HG02759 (cell line): Measurements from ENCODE around the gene CDCP2.
A peak's percentile ranks its signal among the peaks of the same experiment; 100 is the strongest.

Experiments
- ATAC-seq: cut with Tn5 transposase; IDR thresholded peaks from one replicate; pipeline ENCODE4 v1.9.1; 2021; ENCODE audit warnings: mild to moderate bottlenecking, moderate library complexity; ENCODE audit not compliant: unreplicated experiment

The CDCP2 gene

DNA sequence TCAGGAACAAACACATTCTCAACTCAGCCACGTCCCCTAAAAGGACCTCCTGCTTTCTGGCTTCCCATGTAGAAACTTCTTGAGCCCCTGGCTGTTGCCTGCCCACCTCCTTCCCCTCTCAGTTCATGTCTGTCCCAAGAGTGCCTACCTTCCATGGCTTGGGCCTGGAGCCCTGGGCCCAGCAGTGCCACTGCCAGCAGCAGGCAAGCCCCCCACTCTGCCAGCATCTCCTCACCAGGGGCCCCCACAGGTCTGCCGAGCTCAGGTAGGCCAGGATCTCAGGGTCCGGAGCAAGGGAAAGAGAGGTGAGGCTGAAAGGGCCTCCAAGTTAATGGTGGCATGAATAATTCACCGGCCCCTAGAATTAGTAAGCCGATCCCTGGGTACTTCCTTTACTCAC lies at the start of gene CDCP2:
Gene CDCP2 (minus strand): TSS at position 305 of the 400 bp plus-strand sequence. CDS start 78 bp downstream, at position 227.
- no peak for ATAC-seq

DNA sequence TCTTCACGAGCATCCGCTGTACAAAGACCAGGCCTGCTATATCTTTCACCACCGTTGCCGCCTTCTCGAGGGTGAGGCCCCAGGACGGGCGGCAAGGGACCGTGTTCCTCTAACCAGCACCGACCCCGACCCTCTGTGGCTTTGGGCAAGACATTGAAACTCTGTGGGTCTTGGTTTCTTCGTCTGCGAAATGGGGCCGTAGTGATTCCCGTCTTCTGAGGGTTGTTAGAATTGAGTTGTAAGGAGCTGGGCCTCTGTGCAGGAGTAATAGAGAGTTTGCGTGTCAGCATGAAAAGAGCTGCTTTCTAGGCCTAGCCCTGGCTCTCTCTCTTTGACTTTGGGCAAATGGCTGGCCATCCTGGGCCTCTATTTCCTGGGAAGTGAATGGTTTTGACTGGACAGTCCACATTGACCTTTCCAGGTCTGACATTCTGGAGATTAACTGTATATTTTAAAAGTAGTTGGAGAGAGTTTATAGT lies 47.8 kb upstream of the CDCP2 start:
- peak; percentile 10 for ATAC-seq

DNA sequence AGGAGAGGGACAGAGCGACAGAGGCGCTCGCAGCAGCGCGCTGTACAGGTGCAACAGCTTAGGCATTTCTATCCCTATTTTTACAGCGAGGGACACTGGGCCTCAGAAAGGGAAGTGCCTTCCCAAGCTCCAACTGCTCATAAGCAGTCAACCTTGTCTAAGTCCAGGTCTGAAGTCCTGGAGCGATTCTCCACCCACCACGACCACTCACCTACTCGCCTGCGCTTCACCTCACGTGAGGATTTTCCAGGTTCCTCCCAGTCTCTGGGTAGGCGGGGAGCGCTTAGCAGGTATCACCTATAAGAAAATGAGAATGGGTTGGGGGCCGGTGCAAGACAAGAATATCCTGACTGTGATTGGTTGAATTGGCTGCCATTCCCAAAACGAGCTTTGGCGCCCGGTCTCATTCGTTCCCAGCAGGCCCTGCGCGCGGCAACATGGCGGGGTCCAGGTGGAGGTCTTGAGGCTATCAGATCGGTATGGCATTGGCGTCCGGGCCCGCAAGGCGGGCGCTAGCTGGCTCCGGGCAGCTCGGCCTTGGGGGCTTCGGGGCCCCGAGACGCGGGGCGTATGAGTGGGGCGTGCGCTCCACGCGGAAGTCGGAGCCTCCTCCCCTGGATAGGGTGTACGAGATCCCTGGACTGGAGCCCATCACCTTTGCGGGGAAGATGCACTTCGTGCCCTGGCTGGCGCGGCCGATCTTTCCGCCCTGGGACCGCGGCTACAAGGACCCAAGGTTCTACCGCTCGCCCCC lies 47.1 kb upstream of the CDCP2 start, which contains the start of the genes CYB5RL and MRPL37:
Gene CYB5RL (minus strand): TSS at position 266 of the 754 bp plus-strand sequence. CDS start 4,414 bp downstream, outside the sequence.
Gene MRPL37 (plus strand): TSS at position 403 of the 754 bp plus-strand sequence. CDS start 77 bp downstream, at position 480.
- peak; percentile 95 for ATAC-seq

DNA sequence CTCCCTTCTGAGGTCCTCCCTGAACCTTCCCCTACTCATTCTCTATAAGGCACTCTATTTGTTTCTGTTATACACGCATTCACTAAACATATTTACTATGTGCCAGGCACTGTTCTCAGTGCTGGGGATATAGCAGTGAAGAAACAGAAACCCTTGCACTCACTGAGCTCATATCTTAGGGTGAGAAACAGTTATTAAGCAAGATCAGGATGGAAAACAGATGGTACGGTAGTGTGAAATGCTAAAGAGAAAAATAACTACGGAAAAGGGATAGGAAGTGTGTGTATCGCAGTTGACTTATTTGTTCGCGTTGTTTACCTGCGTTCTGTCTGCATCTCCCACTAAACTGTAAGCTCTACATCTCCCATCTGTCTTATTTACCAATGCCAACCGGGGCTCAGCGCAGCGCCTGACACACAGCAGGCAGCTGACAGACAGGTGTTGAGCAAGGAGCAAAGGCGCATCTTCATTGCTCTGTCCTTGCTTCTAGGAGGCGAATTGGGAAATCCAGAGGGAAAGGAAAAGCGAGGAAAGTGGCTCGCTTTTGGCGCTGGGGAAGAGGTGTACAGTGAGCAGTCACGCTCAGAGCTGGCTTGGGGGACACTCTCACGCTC lies 46.5 kb upstream of the CDCP2 start:
- peak; percentile 4 for ATAC-seq

DNA sequence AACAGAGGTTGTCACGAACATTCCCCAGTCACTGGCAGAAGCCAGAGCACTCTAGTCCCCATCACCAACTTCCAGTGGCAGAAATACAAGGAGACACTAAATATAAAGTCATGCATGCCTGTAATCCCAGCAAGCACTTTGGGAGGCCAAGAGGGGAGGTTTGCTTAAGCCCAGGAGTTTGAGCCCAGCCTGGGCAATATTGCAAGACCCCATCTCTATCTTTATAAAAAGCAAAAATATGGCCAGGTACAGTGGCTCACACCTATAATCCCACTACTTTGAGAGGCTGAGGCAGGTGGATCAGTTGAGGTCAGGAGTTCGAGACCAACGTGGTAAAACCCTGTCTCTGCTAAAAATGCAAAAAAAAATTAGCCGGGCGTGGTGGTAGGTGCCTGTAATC lies 40.7 kb upstream of the CDCP2 start:
- ATAC-seq, result no peak

DNA sequence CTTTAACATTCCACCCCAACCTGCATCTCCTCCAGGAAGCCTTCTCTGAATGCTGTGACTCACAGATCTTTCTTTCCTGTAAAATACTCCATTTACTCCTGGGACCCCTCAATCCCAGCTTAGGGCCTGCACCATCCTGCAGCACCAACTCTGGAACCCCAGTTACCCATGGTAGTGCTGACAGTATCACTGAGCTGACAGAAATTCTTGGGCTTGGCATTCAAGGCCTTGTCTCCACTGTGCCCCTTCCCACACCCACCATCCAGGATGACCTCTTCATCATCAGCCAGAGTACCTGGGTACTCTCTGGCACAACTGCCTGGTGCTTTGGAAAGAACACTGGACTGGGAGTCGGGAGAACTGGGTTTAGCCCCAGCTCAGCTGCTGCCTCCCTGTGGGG lies 38.7 kb upstream of the CDCP2 start:
- no peak for ATAC-seq

DNA sequence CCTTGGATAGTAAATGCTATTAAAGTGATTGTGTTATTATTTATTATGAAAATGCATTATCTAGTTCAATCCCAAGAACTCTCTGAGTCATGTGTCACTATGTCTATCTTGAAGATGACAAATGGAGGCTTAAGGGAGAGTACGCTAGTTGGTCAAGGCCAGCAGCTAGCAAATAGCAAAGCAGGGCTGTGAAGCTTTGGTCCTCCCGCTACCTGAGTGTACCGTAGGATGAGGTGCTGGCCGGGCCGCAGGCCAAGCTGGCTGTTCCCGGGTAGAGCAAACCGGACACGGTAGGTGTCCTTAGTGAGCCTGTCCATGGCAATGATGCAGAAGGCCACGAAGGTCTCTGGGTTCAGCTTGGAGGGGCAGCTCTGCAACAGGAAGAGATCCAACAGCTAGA lies 37.7 kb upstream of the CDCP2 start:
- no peak for ATAC-seq

DNA sequence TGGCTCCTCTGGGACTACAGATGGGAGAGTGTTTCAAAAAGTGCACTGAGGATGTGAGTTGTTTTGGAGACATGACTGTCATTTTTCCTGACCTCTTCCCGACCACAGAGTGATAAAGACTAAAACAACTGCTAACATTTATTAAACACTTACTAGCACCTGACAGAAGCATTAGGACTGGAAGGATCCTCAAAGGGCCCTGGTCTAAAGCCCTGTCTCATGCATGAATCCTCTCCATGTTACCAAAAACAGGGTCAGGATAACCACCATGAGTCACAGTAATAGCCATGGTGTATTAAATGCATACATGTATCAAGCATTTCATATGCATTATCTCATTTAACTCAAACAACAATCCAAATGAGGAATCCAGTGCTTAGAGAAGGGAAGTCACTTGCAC lies 35.5 kb upstream of the CDCP2 start:
- no peak for ATAC-seq

DNA sequence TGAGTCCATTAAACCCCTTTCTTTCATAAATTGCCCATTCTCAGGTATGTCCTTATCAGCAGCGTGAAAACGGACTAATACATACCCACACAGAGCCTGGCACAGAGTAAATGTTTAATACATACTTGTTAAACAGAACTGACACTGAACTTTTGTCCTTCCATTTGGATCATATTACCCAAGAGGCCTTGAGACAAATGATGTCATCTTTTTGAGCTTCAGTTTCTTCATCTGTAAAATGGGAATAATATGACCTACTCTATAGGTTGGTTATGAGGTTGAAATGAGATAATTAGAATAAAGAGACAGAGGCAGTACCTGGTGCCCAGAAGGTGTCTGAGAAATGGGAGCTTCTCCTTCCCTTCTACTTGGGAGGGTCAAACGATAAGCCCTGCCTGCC lies 33.3 kb upstream of the CDCP2 start:
- no peak for ATAC-seq

DNA sequence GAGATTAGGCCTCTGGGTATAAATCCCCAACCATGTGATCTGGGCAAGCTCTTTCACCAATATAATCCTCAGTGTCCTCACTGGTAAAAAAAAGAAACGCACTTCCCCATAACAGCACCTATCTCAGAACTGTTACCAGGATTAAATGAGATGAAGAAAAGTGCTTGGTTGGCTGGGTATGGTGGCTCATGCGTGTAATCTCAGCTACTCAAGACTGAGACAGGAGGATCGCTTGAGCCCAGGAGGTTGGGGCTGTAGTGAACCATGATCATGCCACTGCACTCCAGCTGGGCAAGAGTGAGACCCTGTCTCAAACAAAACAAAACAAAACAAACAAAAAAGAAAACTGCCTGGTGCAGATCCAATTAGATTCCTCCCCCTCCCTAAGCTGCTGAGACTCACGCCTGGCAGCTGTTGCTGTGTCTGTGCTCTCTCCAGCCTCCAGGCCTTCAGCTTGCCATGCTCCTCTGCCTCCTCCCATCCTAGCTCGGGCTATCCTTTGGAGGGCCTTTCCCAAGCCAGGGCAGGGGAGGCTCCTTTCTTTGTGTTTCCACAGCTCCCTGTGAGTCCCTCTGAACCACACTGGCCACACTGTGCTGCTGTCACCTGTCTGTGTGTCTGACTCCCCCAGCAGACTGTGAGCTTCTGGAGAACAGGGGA lies 28.0 kb upstream of the CDCP2 start:
- ATAC-seq, result no peak

DNA sequence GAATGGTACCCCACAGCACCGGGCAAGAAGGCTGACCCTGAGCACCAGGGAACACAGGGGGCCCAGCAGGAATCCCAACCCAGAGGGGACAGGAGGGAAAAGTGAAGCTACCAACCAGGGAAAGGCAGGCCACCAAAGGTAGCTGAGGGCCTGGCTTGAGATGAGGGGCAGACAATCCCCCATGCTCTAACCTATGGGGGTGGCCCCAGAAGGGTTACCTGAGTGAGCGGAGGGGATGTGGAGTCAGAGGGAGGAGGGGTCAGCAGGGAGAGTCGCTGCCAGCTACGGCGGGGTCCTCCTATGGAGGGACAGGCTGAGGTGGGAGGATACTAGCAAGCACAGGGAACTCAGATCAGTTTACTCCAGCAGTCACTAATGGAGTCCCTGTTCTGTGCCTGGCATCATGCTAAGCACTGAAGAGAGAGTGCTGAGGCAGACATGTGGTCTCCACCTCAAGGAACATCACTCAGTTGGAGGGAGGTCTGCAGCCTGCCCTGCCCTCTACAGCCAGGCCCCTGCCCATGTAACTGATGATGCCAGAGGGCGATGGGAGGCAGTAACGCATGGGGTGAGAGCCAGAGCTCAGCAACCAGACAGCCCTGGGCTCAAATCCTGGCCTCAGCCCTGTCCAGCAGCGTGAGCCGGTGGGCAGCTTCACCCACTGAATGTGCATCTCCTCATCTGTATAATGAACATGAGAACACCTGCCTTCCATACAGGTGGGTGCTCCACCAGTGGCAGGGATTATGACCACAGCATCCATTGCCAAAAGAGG lies 25.7 kb upstream of the CDCP2 start:
- no peak for ATAC-seq

DNA sequence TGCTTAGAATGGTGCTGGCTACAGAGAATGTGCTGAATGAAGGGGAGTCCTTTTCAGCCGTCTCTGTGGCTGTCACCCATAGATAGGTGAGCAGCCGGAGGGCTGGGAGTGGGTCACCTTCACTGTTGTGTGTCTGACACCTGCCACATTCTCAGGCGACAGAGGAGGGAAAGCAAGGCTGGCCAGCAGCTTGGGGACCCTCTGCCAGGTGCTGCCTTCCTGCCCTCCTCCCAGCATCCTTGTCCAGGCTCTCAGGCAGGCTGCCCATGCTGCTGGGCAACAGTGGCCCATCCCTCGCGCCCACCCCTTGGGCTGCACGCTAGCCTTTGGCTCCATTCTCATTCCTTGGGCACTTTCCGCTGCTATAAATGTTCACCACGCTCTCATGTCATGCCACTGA lies 24.9 kb upstream of the CDCP2 start:
- ATAC-seq, result no peak

DNA sequence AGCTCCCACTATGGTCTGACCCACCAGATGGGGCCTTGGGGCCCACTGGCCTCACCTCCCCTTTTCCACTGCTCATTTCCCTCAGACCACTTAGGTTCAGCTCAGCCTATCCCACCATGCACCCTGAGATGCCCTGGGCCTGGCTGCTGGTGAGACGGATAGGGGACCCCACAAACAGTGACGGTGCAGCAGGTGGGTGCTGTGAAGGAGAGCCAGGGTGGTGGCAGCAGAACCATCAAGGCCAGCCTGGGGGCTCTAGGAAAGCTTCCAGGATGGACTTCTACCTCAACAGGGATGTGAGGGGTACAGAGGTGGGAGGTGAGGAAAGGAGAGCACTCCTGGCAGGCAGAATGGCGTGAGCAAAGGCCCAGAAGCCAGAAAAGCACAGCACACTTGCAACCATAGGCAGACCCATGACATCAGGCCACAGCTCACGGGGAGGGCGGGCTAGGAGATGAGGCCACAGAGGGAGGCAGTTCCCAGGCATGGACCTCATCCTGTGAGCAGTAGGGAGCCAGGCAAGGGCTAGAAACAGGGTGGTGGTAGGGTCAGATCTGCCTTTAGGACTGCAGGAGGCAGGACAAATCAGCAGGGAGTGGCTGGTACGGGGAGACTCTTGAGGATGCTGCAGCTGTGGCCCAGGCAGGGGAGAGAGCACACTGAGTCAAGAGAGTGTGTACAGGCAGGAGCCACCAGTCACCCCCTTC lies 24.0 kb upstream of the CDCP2 start:
- ATAC-seq, result no peak

DNA sequence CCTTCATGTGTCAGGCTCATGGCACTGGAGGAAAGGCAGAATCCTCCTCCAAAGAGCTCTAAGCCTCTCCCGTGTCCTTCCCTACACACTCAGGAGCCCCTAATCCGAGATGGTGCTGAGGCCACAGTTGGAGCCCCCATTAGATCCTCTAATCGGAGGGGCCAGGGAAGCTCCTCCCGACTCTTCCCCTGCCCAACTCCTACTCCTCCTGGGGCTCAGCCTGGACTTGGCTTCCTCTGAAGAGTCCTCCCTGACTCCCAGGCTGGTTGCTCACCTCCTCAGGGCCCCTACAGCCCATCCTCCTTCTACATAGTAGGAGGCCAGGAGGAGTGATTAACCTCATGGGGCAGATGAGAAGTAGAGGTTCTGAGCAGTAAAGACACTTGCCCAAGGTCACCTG lies 21.3 kb upstream of the CDCP2 start:
- ATAC-seq, result no peak

DNA sequence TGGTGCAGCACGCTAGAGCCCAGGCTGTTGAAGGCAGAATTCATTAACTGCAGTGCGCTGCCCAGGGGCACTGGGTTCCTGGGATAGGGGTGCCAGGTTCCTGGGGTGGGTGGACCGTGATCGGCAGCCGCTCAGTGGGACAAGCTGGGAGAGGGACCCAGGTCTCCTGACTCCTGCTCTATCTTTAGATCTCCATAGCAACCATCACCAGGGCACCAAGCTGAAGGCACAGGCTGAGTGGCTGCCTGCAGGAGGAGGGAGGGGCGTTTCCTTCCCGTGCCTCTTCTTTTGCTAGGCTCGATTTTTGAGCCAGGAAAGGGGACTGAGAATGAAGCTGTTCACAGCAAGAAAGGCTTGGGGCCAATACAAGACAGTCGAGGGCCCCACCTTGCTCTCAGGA lies 20.9 kb upstream of the CDCP2 start:
- ATAC-seq, result no peak

DNA sequence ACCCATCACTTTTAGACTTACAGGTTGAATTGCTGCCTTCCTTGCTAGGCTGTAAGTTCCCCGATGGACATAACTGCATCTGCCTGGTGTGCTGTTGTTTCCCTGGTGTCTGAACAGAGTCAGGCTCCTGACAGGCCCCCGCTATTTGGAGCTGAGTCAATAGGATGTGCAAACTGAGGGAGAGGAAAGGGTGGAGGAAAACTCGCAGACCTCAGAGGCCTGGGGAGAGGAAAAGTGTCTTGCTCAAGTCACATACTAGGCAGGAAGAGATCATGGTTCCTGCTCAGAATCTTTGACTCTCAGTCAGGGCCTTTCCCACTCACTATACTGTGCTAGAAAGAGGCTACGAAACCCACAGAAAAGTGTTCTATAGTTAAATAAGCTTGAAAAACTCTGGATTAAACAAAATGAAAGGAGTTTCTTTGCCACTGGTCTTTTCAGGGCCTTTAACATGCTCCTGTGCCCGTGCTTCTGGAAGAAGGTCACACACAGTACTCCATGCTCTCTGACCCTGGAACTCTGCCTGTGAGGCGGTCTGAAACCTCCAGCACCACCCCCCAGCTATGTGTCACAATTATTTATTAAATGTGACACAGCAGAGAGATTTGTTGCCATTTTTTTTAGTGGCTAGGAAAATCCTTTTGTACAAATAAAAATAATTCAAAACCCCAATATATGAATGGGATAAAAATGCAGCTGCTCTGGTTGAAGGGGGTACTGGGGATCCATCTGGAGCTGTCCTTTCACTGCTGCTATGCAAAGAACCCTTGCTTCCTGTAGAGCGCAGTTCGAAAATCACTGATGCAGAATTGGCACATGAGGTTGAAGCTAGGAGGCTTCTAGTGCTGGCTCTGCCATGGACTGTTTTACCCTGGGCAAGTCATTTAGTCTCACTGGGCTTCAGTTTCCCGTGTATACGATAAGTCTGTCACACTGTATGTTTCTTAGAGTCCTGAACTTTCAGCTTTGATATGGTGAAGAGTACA lies 20.1 kb upstream of the CDCP2 start:
- no peak for ATAC-seq

DNA sequence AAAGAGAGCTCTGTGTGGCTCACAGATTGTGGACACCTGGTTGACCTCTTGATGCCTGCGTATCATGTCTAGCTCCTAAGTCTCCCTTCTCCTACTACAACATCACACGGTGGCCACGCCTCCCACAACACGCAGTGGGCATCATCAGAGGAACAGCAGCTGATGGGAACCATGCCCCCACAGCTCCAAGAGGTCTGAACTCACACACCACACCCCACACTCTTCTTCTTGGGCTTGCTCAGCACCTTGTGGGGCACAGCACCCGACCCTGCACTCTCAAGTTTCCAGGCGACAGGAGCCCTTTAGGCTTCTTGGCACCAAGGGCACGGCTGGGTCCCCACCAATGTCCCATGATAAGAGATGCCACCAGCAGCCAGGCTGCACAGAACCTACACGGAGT lies 18.8 kb upstream of the CDCP2 start:
- no peak for ATAC-seq

DNA sequence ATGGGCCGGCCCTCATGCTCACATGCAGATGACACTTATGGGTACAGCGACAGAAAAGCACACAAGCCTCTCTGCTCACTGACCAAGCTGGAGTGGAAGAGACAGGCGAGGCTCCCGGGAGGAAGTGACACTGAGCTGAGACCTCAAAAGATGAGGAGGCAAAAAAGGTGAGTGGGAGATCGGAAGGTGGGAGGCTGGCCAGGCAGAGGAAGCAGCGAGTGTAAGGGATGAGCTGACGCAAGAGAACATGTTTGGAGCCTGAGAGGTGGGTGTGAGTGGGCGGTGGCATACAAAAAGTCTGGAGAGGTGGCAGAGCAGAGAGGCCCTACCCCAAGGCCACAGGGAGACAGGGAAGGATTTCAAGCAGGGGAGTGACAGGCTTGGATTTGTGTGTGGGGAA lies 18.2 kb upstream of the CDCP2 start:
- no peak for ATAC-seq

DNA sequence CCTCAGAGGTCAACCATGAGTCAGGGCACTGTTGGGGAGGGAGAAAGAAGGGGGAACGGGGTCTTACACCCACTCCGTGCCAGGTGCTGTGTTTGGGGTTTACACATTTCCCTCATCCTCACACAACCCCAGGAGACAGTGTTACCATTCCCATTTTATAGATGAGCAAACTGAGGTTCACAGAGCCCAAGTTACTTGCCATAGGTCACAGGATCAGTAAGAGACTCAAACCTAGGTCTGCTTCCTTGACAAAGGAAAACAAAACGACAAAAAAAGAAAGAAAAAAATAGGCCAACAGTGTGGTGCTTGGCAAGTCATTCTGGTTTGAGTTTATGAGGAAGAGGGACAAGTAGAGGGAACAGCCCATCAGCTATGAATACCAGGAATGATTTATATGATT lies 16.3 kb upstream of the CDCP2 start:
- no peak for ATAC-seq
